Gastroesophageal sphincter (tissue), 4 donors: ENCODE results near the gene LRRC74A. TPM values are rescaled to one million over a fixed set of nuclear protein-coding genes. Genes with fewer than 3 reads are reported as not detected.
A peak's percentile ranks its signal among the peaks of the same experiment; 100 is the strongest.

Experiments used
- ATAC-seq: fragments of 150-250 bp; one replicate; pipeline ENCODE4 v1.9.1; 2016; ENCODE audit warnings: mild to moderate bottlenecking, moderate library complexity
- H3K27ac ChIP-seq, 4 donors: fragments of 200-600 bp; sonication (generic) in 3 of 4; 1 replicate in 3 of 4; 2 replicates in 1 of 4; pipeline ENCODE4 v1.5.1; 2016 to 2019
- H3K27me3 ChIP-seq: fragments of 200-600 bp; sonication (generic); one replicate; pipeline ENCODE4 v1.5.1; 2019
- H3K36me3 ChIP-seq, 2 donors: fragments of 200-600 bp; sonication (generic); one replicate each; pipeline ENCODE4 v1.5.1; 2019; ENCODE audit warnings: control low read depth in 1 of 2
- H3K4me1 ChIP-seq, 3 donors: fragments of 200-600 bp; sonication (generic); 1 replicate in 2 of 3; 2 replicates in 1 of 3; pipeline ENCODE4 v1.5.1; 2016 to 2019; ENCODE audit warnings: control low read depth in 2 of 3
- H3K4me3 ChIP-seq, 2 donors: fragments of 200-600 bp; sonication (generic); one replicate each; pipeline ENCODE4 v1.5.1; 2019; ENCODE audit warnings: mild to moderate bottlenecking in 1 of 2, moderate library complexity in 1 of 2
- H3K9me3 ChIP-seq, 3 donors: fragments of 200-600 bp; sonication (generic); one replicate each; pipeline ENCODE4 v1.5.1; 2017 to 2019; ENCODE audit warnings: control low read depth in 2 of 3
- EP300 ChIP-seq: sonication (generic); formaldehyde crosslinking; IDR thresholded peaks from one replicate; pipeline ENCODE4 v1.6.1; 2017; ENCODE audit warnings: antibody characterized with exemption, mild to moderate bottlenecking
- POLR2A ChIP-seq, 2 donors: fragments of 450-650 bp; IDR thresholded peaks; one replicate each; pipeline ENCODE4 v1.6.1; 2017; ENCODE audit warnings: antibody characterized with exemption in 2 of 2, mild to moderate bottlenecking in 2 of 2, moderate library complexity in 1 of 2
- POLR2AphosphoS5 ChIP-seq: sonication (generic); formaldehyde crosslinking; IDR thresholded peaks from one replicate; pipeline ENCODE4 v1.6.1; 2017; ENCODE audit warnings: antibody characterized with exemption
- WGBS, 2 donors: methylation state at CpG; one replicate each; pipeline ENCODE4 v1.1.5; 2018; ENCODE audit warnings: low coverage in 1 of 2; 5-methylcytosine and 5-hydroxymethylcytosine counted together
- total RNA-seq, 4 donors: library from RNA; depleted of rRNA; stranded (reverse); fragments of >200 nt; gene quantifications; one replicate each; pipeline ENCODE4 v1.1.0, GENCODE V29; 2016
- TF ChIP-seq, protein P1 (sequence below), 4 experiments: fragments of 200-600 bp in 2 of 4; fragments of 450-650 bp in 2 of 4; sonication (generic) in 1 of 4; IDR thresholded peaks; one replicate each; pipeline ENCODE4 v1.5.1; 2017 to 2019; ENCODE audit warnings: antibody characterized with exemption in 4 of 4, mild to moderate bottlenecking in 2 of 4, moderate library complexity in 2 of 4

The LRRC74A gene
- total RNA-seq, 4 donors from 2014 or later = not detected

DNA sequence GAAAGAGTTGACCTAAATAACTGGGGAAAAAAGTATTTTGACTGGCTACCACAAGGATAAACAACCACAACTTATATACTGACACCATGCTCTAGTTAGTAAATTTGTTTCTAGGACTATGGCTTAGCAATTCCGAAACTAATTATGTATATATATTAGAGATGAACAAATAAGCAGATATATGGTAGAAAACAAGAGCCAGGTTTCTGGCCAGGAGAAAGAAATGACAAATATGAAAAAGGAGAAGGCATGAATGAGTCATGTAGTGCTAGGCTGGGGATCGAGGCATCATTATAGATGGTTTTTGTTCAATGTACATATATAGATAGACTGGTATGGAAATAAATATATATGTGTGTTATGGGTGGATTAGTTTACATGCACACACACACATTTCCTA lies 5.5 kb upstream of the LRRC74A start:
- peaks cover 22% of the 10 kb centered on the region for H3K27me3 ChIP-seq
- no peak for ATAC-seq
- no peak overlapping the region for H3K27ac ChIP-seq
- H3K9me3 ChIP-seq = no peaks in the 10 kb centered on the region
- TF ChIP-seq EP300 (no peak), POLR2AphosphoS5 (no peak)
- TF ChIP-seq, protein P1, sequence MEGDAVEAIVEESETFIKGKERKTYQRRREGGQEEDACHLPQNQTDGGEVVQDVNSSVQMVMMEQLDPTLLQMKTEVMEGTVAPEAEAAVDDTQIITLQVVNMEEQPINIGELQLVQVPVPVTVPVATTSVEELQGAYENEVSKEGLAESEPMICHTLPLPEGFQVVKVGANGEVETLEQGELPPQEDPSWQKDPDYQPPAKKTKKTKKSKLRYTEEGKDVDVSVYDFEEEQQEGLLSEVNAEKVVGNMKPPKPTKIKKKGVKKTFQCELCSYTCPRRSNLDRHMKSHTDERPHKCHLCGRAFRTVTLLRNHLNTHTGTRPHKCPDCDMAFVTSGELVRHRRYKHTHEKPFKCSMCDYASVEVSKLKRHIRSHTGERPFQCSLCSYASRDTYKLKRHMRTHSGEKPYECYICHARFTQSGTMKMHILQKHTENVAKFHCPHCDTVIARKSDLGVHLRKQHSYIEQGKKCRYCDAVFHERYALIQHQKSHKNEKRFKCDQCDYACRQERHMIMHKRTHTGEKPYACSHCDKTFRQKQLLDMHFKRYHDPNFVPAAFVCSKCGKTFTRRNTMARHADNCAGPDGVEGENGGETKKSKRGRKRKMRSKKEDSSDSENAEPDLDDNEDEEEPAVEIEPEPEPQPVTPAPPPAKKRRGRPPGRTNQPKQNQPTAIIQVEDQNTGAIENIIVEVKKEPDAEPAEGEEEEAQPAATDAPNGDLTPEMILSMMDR (IDR thresholded peaks at IDR 0.05) = no peak
- no peaks in the 10 kb centered on the region for H3K4me1 ChIP-seq
- no peaks in the 10 kb centered on the region for H3K36me3 ChIP-seq
- H3K4me3 ChIP-seq = no peak overlapping the region
- WGBS, 2 donors = 80 to 89% methylated on average over 2 of the region's 2 CpGs

DNA sequence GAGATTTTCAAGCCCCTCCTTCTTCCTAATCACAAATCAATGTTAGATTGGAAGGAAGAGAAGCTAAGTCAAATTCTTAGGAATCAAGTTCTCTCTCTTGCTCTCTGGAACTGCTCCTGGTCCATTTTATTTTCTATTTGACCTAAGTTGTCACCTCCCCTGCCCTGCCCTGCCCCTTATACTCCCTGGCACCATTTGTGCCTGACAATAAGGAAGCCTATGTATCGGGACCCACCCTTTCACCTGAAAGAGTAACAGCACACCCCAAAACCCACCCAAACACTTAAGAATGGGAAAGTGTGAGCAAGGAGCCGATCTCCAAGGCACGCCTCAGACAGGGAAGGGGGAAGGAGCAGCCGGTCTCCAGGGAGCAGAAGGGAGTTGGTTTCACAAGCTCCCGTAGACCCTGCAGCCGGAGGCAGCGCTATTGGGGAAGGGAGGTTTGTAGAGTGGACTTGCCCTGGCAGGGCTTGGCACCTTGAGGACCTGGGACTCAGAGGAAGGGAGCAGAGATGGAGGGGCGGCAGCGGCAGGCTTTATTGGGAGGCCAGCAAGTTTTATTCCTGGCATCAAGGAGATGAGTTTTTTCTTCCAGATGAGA lies 1.6 kb downstream of the LRRC74A start:
- Histone ChIP-seq H3K27ac (peak overlapping the region in 3 of 4 donors; percentile 37 to 48 (median 45)), H3K36me3 (no peaks in the 10 kb centered on the region), H3K4me1 (no peaks in the 10 kb centered on the region), H3K4me3 (peak overlapping the region; percentile 11 to 31), H3K9me3 (no peaks in the 10 kb centered on the region), H3K27me3 (no peaks in the 10 kb centered on the region)
- no peak for ATAC-seq
- 33 to 50% methylated on average over 4 to 7 of the region's 9 CpGs for WGBS, 2 donors
- TF ChIP-seq POLR2AphosphoS5 (no peak), EP300 (no peak), POLR2A (IDR thresholded peaks at IDR 0.05) (no peak)
- TF ChIP-seq, protein P1 (IDR thresholded peaks at IDR 0.05) = no peak

DNA sequence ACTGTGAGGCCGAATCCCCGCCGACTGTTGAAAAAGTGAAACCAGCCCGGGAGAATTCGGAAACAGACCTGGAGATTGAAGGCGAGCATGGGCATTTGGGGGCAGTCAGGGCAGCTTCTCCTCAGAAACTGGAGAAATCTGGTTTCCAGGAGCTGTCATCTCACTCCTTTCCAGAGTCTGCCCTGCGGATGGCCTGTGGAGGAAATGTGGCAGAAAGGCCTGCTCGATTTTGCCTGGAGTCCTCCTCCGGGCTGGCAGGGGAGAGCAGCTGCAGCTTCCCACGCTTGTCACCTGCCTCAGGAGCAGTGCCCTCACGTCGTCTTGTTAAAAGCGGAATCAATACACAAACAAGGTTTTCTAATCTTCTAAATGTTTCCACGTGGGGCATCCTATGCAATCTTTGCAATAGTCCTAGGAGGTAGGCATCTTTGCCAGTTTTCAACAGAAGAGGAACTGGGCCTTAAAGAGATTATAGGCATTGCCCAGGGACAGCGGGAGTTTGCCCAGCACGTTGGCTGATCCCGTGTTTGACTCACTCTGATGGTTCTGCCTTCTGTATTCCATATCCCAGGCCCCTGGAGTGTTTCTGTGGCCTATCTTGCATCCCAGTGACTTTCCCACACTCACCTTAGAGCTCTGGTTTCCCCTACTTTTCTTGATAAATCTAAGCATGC lies 2.3 kb downstream of the LRRC74A start:
- Histone ChIP-seq H3K4me3 (peak overlapping the region; percentile 11 to 31), H3K27me3 (no peaks in the 10 kb centered on the region), H3K27ac (peak overlapping the region in 3 of 4 donors; percentile 37 to 48 (median 45)), H3K4me1 (no peaks in the 10 kb centered on the region), H3K9me3 (no peaks in the 10 kb centered on the region), H3K36me3 (no peaks in the 10 kb centered on the region)
- TF ChIP-seq POLR2AphosphoS5 = no peak
- TF ChIP-seq POLR2A (IDR thresholded peaks at IDR 0.05) = no peak
- TF ChIP-seq EP300 = no peak
- TF ChIP-seq, protein P1 (IDR thresholded peaks at IDR 0.05) = no peak
- ATAC-seq = no peak
- 40 to 59% methylated on average over 2 to 9 of the region's 17 CpGs for WGBS, 2 donors

DNA sequence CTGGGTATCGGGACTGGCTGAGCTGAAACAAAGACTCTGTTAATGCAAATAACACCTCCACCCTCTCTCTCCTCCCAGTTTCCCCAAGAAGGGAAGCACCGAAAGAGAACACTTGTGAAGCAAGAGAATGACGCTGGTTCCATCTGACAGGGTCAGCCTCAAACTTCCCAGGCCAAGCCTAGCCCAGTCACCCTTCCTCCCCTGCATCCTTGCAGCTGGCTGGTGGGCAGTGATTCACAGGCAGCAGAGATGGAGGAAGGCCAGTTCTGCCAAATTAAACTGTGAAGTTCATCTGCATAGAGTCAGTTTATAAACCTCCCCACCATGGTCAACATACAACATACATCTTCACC lies 2.8 kb downstream of the LRRC74A start:
- TF ChIP-seq, protein P1 (IDR thresholded peaks at IDR 0.05) = no peak
- TF ChIP-seq POLR2AphosphoS5 = no peak
- TF ChIP-seq POLR2A (IDR thresholded peaks at IDR 0.05) = no peak
- TF ChIP-seq EP300 = no peak
- peak; percentile 42 for ATAC-seq

More for the DNA sequence above, 2.8 kb downstream of the LRRC74A start:
- no CpG with 5 or more reads among the region's 3 CpGs for WGBS, 2 donors
- no peaks in the 10 kb centered on the region for H3K36me3 ChIP-seq
- no peaks in the 10 kb centered on the region for H3K4me1 ChIP-seq
- no peaks in the 10 kb centered on the region for H3K9me3 ChIP-seq
- H3K27me3 ChIP-seq = no peaks in the 10 kb centered on the region
- peak overlapping the region in 3 of 4 donors; percentile 37 to 48 (median 45) for H3K27ac ChIP-seq
- H3K4me3 ChIP-seq = no peak overlapping the region
